ENCODE results near the gene ACSBG1.
"Not testable (repeated sequence)": the region's sequence is repeated elsewhere in the genome, so short reads cannot be mapped to it uniquely, and the experiment has no call there.

ACSBG1 gene

GRCh38 chr15:78162038-78162437 lies 72.3 kb downstream of the ACSBG1 start:
- DNase-seq = no peak

GRCh38 chr15:78159395-78159794 lies 75.0 kb downstream of the ACSBG1 start:
- no peak for DNase-seq

GRCh38 chr15:78157203-78157602 lies 77.2 kb downstream of the ACSBG1 start:
- DNase-seq = no peak

- no peak for DNase-seq
Measured at GRCh38 chr15:78156653-78157052, 77.7 kb downstream of the ACSBG1 start.

- no peak for DNase-seq
Measured at GRCh38 chr15:78155355-78155939, 78.9 kb downstream of the ACSBG1 start.

- no peak for DNase-seq
Measured at GRCh38 chr15:78154955-78155354, 79.4 kb downstream of the ACSBG1 start.

GRCh38 chr15:78151075-78151474 lies 83.3 kb downstream of the ACSBG1 start:
- DNase-seq = not testable (repeated sequence)

- DNase-seq = no peak
Measured at GRCh38 chr15:78149805-78150751, 84.3 kb downstream of the ACSBG1 start.

- DNase-seq = peak; percentile 100
Measured at GRCh38 chr15:78149068-78149804, 85.1 kb downstream of the ACSBG1 start, which contains the start of gene IDH3A. Gene IDH3A, plus strand, starts transcription at chr15:78149362. Its CDS starts 42 bp downstream, at chr15:78149404.

GRCh38 chr15:78148392-78149067 lies 85.8 kb downstream of the ACSBG1 start:
- no peak for DNase-seq

GRCh38 chr15:78147566-78147965 lies 86.8 kb downstream of the ACSBG1 start:
- DNase-seq = no peak

- no peak for DNase-seq
Measured at GRCh38 chr15:78146425-78147154, 87.8 kb downstream of the ACSBG1 start.

GRCh38 chr15:78142332-78142731 lies 92.0 kb downstream of the ACSBG1 start:
- no peak for DNase-seq

- DNase-seq = no peak
Measured at GRCh38 chr15:78140292-78140691, 94.1 kb downstream of the ACSBG1 start.

GRCh38 chr15:78139578-78139977 lies 94.8 kb downstream of the ACSBG1 start:
- DNase-seq = no peak

- no peak for DNase-seq
Measured at GRCh38 chr15:78133801-78134200, 100.6 kb downstream of the ACSBG1 start.

- peak; percentile 88 for DNase-seq
Measured at GRCh38 chr15:78131295-78132061, 102.9 kb downstream of the ACSBG1 start, which contains the start of gene CIB2. Gene CIB2, minus strand, starts transcription at chr15:78131445. Its CDS starts 230 bp downstream, at chr15:78131215.

- peak; percentile 58 for DNase-seq
Measured at GRCh38 chr15:78130466-78131294, 103.7 kb downstream of the ACSBG1 start.

- DNase-seq = no peak
Measured at GRCh38 chr15:78129751-78130287, 104.5 kb downstream of the ACSBG1 start.

All from right forelimb (tissue), 1 donor.